H9 (cell line): ENCODE data around the gene ATOX1. TPM values are rescaled to one million over a fixed set of nuclear protein-coding genes. Genes with fewer than 3 reads are reported as not detected.

Source experiments
- DNase-seq: peaks from one replicate; pipeline ENCODE4 v3.0.0-alpha.2; 2017
- H2AFZ ChIP-seq: one replicate; pipeline ENCODE4 v1.6.1; 2013; ENCODE audit warnings: mild to moderate bottlenecking, low read length, control low read depth, moderate library complexity
- H2AK5ac ChIP-seq: 2 replicates; pipeline ENCODE4 v1.6.1; 2013; ENCODE audit warnings: low read length, control low read depth, mixed read lengths; ENCODE audit not compliant: insufficient read length
- H2BK120ac ChIP-seq: one replicate; pipeline ENCODE4 v1.6.1; 2013; ENCODE audit warnings: low read depth, mild to moderate bottlenecking, low read length, control low read depth, inconsistent platforms; ENCODE audit not compliant: poor library complexity, severe bottlenecking
- H2BK12ac ChIP-seq: 2 replicates; pipeline ENCODE4 v1.6.1; 2013; ENCODE audit warnings: low read length, control low read depth, mixed read lengths, low read depth; ENCODE audit not compliant: insufficient read length
- H2BK15ac ChIP-seq: 2 replicates; pipeline ENCODE4 v1.6.1; 2013; ENCODE audit warnings: low read depth, low read length, control low read depth
- H2BK20ac ChIP-seq: one replicate; pipeline ENCODE4 v1.6.1; 2013; ENCODE audit warnings: low read depth, mild to moderate bottlenecking, low read length, control low read depth, inconsistent platforms; ENCODE audit not compliant: poor library complexity, severe bottlenecking
- H2BK5ac ChIP-seq: 2 replicates; pipeline ENCODE4 v1.6.1; 2013; ENCODE audit warnings: low read length, control low read depth, mixed read lengths; ENCODE audit not compliant: insufficient read length
- H3K14ac ChIP-seq: 2 replicates; pipeline ENCODE4 v1.6.1; 2013; ENCODE audit warnings: low read length, control low read depth; ENCODE audit not compliant: insufficient read depth
- H3K18ac ChIP-seq: 2 replicates; pipeline ENCODE4 v1.6.1; 2013; ENCODE audit warnings: low read depth, mild to moderate bottlenecking, mixed read lengths, low read length, control low read depth; ENCODE audit not compliant: insufficient read length
- H3K23ac ChIP-seq: 2 replicates; pipeline ENCODE4 v1.6.1; 2013; ENCODE audit warnings: low read length, control low read depth, mixed read lengths, low read depth; ENCODE audit not compliant: insufficient read length
- H3K23me2 ChIP-seq: 2 replicates; pipeline ENCODE4 v1.6.1; 2013; ENCODE audit warnings: low read depth, mild to moderate bottlenecking, mixed read lengths, low read length, control low read depth; ENCODE audit not compliant: insufficient read length, poor library complexity, severe bottlenecking
- H3K27ac ChIP-seq: 2 replicates; pipeline ENCODE4 v1.5.1; 2013; ENCODE audit warnings: low read length, control low read depth, mixed read lengths, low read depth; ENCODE audit not compliant: insufficient read length
- H3K27me3 ChIP-seq: 2 replicates; pipeline ENCODE4 v1.6.1; 2013; ENCODE audit warnings: low read length, control low read depth, inconsistent platforms; ENCODE audit not compliant: insufficient read depth
- H3K4ac ChIP-seq: 2 replicates; pipeline ENCODE4 v1.6.1; 2013; ENCODE audit warnings: low read depth, mild to moderate bottlenecking, control low read depth, inconsistent platforms, low read length, moderate library complexity
- H3K4me1 ChIP-seq: 2 replicates; pipeline ENCODE4 v1.6.1; 2013; ENCODE audit warnings: low read length, control low read depth, inconsistent platforms; ENCODE audit not compliant: insufficient read depth
- H3K4me2 ChIP-seq: 2 replicates; pipeline ENCODE4 v1.6.1; 2013; ENCODE audit warnings: low read length, control low read depth, mixed read lengths; ENCODE audit not compliant: insufficient read length, insufficient read depth
- H3K56ac ChIP-seq: 2 replicates; pipeline ENCODE4 v1.6.1; 2013; ENCODE audit warnings: low read depth, mild to moderate bottlenecking, mixed read lengths, low read length, control low read depth; ENCODE audit not compliant: insufficient read length
- H3K79me1 ChIP-seq: 2 replicates; pipeline ENCODE4 v1.6.1; 2013; ENCODE audit warnings: low read depth, mild to moderate bottlenecking, moderate library complexity, low read length, control low read depth, inconsistent platforms; ENCODE audit not compliant: insufficient read depth, poor library complexity, severe bottlenecking
- H3K79me2 ChIP-seq: 2 replicates; pipeline ENCODE4 v1.6.1; 2013; ENCODE audit warnings: low read length, control low read depth, inconsistent platforms; ENCODE audit not compliant: insufficient read depth
- H3K9ac ChIP-seq: 2 replicates; pipeline ENCODE4 v1.6.1; 2013; ENCODE audit warnings: low read length, control low read depth, mixed read lengths; ENCODE audit not compliant: insufficient read length; ENCODE audit errors: extremely low read depth
- H3K9me3 ChIP-seq: one replicate; pipeline ENCODE4 v1.6.1; 2013; ENCODE audit warnings: low read depth, low read length, inconsistent platforms; ENCODE audit not compliant: control insufficient read depth
- H3T11ph ChIP-seq: one replicate; pipeline ENCODE4 v1.6.1; 2013; ENCODE audit warnings: mild to moderate bottlenecking, low read length, control low read depth, inconsistent platforms
- H4K20me1 ChIP-seq: one replicate; pipeline ENCODE4 v1.6.1; 2013; ENCODE audit not compliant: control insufficient read depth, insufficient read length, insufficient read depth
- H4K5ac ChIP-seq: 2 replicates; pipeline ENCODE4 v1.6.1; 2013; ENCODE audit warnings: low read depth, mild to moderate bottlenecking, mixed read lengths, low read length, control low read depth; ENCODE audit not compliant: insufficient read length
- H4K8ac ChIP-seq: replicated peaks from 2 replicates; pipeline ENCODE4 v1.6.1; 2013; ENCODE audit warnings: low read length, control low read depth, mixed read lengths, low read depth; ENCODE audit not compliant: insufficient read length
- H4K91ac ChIP-seq: 2 replicates; pipeline ENCODE4 v1.6.1; 2013; ENCODE audit warnings: low read depth, mild to moderate bottlenecking, moderate library complexity, mixed read lengths, low read length, control low read depth; ENCODE audit not compliant: insufficient read length
- H3K27ac Mint-ChIP-seq, 3 experiments: 2 replicates in 2 of 3; 3 replicates in 1 of 3; pipeline ENCODE4 v1.8.0; 2020 to 2021; ENCODE audit warnings: mixed read lengths in 3 of 3, mild to moderate bottlenecking in 1 of 3, moderate library complexity in 1 of 3
- H3K27me3 Mint-ChIP-seq: 2 replicates; pipeline ENCODE4 v1.8.0; 2021; ENCODE audit warnings: low read depth, mild to moderate bottlenecking, moderate library complexity, mixed read lengths
- H3K36me3 Mint-ChIP-seq, 3 experiments: 2 replicates in 2 of 3; 3 replicates in 1 of 3; pipeline ENCODE4 v1.8.0; 2020 to 2021; ENCODE audit warnings: low read depth in 3 of 3, mixed read lengths in 3 of 3; ENCODE audit not compliant: insufficient read depth in 1 of 3
- H3K4me1 Mint-ChIP-seq, 2 experiments: 2 replicates each; pipeline ENCODE4 v1.8.0; 2020; ENCODE audit warnings: mixed read lengths in 2 of 2
- H3K4me3 Mint-ChIP-seq, 2 experiments: 2 replicates in 1 of 2; 3 replicates in 1 of 2; pipeline ENCODE4 v1.8.0; 2020 to 2021; ENCODE audit warnings: mild to moderate bottlenecking in 2 of 2, mixed read lengths in 2 of 2, moderate library complexity in 1 of 2
- H3K9me3 Mint-ChIP-seq, 2 experiments: 2 replicates in 1 of 2; 3 replicates in 1 of 2; pipeline ENCODE4 v1.8.0; 2020; ENCODE audit warnings: mild to moderate bottlenecking in 2 of 2, mixed read lengths in 2 of 2, moderate library complexity in 1 of 2
- WGBS: extraction: QIAGEN DNeasy Blood & Tissue Kit; methylation state at CpG from one replicate; pipeline ENCODE4 v1.1.7; 2013; ENCODE audit warnings: missing lambda C conversion rate, low lambda C conversion rate, mixed read lengths; ENCODE audit not compliant: insufficient read length; ENCODE audit errors: extremely low coverage; 5-methylcytosine and 5-hydroxymethylcytosine counted together
- total RNA-seq: library from RNA; stranded (reverse); gene quantifications from 2 replicates; pipeline ENCODE4 v1.2.1, GENCODE V29; 2021
- TF ChIP-seq, protein P1 (sequence below): fragments of 200-600 bp; sonication (generic); conservative IDR thresholded peaks from 3 replicates; pipeline ENCODE4 v1.8.0; 2021; ENCODE audit warnings: antibody characterized with exemption, mild to moderate bottlenecking

The ATOX1 gene
- total RNA-seq, 1 experiment from 2014 or later = 75.0 TPM

DNA sequence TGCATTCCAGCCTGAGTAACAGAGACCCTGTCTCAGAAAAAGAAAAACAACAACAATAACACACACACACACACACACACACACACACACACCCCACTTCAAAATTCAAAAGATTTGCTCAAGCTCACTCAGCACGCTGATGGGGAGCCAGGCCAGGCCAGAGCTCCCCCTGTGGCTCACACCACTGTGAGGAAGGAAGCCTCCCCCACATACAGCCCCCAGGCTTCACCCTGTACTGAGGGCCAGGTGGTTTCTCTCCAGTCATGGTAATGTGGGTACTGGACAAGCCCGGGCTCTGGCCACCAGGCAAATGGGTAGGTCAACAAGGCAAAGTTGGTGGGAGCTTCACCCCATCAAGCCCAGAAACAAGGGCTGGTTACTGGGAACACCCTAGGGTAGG lies 19.0 kb downstream of the ATOX1 start:
- Histone ChIP-seq H3K4me1 (peaks cover 7% of the 10 kb centered on the region; the same call in 1 of the 2 replicates), H3K18ac (peak overlapping the region; percentile 62), H3K9ac (no peak overlapping the region), H3K9me3 (no peaks in the 10 kb centered on the region), H3K27me3 (no peaks in the 10 kb centered on the region), H4K5ac (no peak overlapping the region), H3K4ac (no peak overlapping the region), H2BK15ac (no peak overlapping the region), H2BK5ac (no peak overlapping the region), H4K91ac (no peak overlapping the region), H3T11ph (no peak overlapping the region), H4K8ac (no peak overlapping the region), H2AFZ (no peak overlapping the region), H3K23me2 (no peaks in the 10 kb centered on the region), H3K27ac (no peak overlapping the region), H2BK120ac (no peak overlapping the region), H4K20me1 (no peaks in the 10 kb centered on the region), H3K14ac (peak overlapping the region; percentile 53; the same call in 1 of the 2 replicates), H3K4me2 (no peak overlapping the region), H2AK5ac (no peak overlapping the region), H3K79me2 (no peaks in the 10 kb centered on the region), H2BK20ac (peak overlapping the region; percentile 90), H3K56ac (no peak overlapping the region), H2BK12ac (peak overlapping the region; percentile 72), H3K23ac (no peak overlapping the region), H3K79me1 (no peaks in the 10 kb centered on the region)
- peak overlapping the region in 1 of 3 experiments; percentile 98; a peak in 3 of 7 replicates for H3K27ac Mint-ChIP-seq
- peaks cover 2 to 6% (median 3%) of the 10 kb centered on the region in 3 experiments; a peak in 3 of 7 replicates for H3K36me3 Mint-ChIP-seq
- WGBS = no CpG with 5 or more reads among the region's 2 CpGs
- H3K4me3 Mint-ChIP-seq = no peak overlapping the region
- TF ChIP-seq, protein P1, sequence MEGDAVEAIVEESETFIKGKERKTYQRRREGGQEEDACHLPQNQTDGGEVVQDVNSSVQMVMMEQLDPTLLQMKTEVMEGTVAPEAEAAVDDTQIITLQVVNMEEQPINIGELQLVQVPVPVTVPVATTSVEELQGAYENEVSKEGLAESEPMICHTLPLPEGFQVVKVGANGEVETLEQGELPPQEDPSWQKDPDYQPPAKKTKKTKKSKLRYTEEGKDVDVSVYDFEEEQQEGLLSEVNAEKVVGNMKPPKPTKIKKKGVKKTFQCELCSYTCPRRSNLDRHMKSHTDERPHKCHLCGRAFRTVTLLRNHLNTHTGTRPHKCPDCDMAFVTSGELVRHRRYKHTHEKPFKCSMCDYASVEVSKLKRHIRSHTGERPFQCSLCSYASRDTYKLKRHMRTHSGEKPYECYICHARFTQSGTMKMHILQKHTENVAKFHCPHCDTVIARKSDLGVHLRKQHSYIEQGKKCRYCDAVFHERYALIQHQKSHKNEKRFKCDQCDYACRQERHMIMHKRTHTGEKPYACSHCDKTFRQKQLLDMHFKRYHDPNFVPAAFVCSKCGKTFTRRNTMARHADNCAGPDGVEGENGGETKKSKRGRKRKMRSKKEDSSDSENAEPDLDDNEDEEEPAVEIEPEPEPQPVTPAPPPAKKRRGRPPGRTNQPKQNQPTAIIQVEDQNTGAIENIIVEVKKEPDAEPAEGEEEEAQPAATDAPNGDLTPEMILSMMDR = no peak
- DNase-seq = no peak
- H3K9me3 Mint-ChIP-seq = no peaks in the 10 kb centered on the region
- peaks cover 23% of the 10 kb centered on the region in 2 experiments for H3K4me1 Mint-ChIP-seq
- no peaks in the 10 kb centered on the region for H3K27me3 Mint-ChIP-seq
